GM13977 (cell line): ENCODE data around the gene RBP2.

Source experiments
- DNase-seq: peaks from one replicate; pipeline ENCODE4 v3.0.0; 2012; ENCODE audit warnings: low spot score
- in situ Hi-C: fragments of 300-500 bp; cut with MboI; formaldehyde crosslinking; loops from one replicate; pipeline ENCODE4 v1.12.0; 2022; ENCODE audit warnings: low sequenced_read_pairs, low pct_unique_long_range_greater_than_20kb, mixed read lengths, inconsistent platforms; ENCODE audit not compliant: unreplicated experiment
- TF ChIP-seq, protein P1 (sequence below): IDR thresholded peaks from 2 replicates; pipeline ENCODE4 v1.5.1; 2012; ENCODE audit warnings: mild to moderate bottlenecking, control low read depth; ENCODE audit not compliant: insufficient read depth; ENCODE audit errors: extremely low read depth, missing control alignments

RBP2 gene

DNA sequence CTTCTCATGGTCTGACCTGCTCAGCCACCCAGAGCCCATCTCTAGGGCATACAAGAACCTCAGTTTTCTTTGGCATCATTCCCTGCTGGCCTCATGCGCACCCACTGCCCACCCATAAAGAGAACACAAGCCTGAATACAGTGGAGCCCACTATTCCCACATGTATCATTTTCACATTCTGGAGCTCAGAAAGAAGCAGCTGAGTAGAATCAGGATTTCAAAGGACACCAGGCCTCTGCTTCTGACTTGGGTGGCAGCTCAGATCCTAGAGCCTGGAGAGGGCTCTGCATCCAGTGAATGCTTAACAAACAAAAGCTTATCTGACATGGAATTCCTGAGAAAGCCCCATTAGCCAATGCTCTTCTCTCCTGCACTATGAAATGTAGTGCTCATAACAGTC, 34.7 kb downstream of the RBP2 start:
- no peak for DNase-seq
- in situ Hi-C loops = no loop called here
- TF ChIP-seq, protein P1, sequence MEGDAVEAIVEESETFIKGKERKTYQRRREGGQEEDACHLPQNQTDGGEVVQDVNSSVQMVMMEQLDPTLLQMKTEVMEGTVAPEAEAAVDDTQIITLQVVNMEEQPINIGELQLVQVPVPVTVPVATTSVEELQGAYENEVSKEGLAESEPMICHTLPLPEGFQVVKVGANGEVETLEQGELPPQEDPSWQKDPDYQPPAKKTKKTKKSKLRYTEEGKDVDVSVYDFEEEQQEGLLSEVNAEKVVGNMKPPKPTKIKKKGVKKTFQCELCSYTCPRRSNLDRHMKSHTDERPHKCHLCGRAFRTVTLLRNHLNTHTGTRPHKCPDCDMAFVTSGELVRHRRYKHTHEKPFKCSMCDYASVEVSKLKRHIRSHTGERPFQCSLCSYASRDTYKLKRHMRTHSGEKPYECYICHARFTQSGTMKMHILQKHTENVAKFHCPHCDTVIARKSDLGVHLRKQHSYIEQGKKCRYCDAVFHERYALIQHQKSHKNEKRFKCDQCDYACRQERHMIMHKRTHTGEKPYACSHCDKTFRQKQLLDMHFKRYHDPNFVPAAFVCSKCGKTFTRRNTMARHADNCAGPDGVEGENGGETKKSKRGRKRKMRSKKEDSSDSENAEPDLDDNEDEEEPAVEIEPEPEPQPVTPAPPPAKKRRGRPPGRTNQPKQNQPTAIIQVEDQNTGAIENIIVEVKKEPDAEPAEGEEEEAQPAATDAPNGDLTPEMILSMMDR = no peak

DNA sequence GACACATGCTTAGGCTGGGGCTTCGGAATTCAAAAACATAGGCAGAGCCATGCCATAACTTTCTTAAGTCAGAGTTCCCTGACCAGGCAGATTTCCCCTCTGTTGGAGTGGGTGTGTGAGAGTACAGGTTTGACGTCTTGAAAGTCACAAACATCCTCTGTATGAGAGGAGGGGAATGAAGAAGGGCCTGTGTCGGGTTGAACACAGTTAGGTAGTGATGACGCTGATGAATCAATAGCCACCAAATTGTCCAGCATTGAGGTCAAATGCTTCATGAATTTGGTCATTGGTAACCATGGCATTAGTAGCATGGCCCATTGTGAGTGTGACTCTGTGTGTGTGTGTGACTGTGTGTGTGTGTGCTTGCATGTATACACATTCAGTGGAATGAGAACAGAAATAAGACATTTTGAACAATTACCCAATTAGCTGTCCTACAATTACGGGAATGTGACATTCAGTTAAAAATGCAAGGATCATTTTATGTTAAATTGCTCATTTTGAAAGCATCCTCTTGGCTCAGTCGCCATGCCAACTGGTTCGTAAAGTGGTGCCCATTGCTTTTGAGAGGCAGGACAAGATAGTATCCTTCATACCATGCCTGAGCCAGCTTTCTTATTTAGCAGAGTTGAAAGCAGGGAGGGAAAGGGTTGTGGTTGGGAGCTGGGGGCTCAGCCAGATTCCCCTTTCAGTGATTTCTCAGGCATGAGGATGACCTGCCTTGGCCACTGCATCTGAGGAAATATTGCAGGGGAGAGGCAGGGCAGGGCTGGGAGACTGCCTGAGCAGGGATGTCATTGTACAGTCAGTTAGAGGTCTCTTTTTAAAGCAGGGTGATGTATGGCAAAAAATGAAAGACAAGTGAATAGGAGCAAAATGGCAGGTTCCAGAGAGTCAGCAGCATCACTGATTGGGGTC, 35.4 kb downstream of the RBP2 start:
- no peak for DNase-seq
- in situ Hi-C loops = no loop called here
- TF ChIP-seq, protein P1 = no peak

DNA sequence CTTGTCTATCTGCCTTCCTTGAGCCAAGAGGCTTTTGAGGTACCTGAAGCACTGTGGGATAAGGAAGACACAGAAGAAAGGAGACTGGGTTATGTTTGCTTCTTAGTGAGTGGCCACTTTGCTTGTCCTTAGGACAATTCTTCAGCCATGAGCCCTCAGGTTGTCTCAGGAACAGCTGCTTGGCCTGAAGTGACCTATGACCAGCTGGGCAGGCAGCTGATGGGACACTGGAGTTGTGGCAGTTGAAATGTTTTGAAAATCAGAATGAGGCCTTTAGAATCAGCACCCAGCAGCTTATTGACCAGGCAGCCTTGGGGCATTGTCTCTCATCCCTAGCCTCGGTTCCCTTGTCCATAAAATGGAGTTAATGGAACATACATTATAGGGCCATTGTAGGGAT, 37.0 kb downstream of the RBP2 start:
- in situ Hi-C loops = no loop called here
- DNase-seq = no peak
- TF ChIP-seq, protein P1 = no peak

DNA sequence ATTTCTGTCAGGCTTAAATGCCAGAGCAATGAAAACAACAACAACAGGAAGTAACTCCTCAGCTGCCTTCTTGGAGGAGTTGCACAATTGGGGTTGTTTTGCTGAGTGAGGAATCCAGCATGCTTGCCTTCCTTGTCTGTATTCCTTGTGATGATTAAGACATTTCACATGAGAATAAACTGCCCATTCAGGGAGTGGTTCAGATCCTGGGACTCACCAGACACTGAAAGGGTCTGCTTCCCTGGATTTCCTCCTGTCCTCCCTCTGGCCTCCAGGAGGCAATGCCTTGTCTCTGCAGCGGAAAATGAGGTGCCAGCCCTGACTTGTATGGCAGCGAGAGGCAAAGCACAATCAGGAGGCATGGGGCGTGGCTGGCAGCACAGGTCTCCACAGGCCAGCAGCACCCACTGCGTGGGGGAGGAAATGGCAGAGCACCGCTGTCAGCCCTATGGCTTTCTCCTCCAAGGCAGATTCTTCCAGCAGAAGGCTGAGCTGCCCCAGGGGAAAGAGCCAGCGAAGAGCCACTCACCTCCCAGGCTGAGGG, 41.5 kb downstream of the RBP2 start:
- no peak for DNase-seq
- TF ChIP-seq, protein P1 = no peak
- in situ Hi-C loops = no loop called here

DNA sequence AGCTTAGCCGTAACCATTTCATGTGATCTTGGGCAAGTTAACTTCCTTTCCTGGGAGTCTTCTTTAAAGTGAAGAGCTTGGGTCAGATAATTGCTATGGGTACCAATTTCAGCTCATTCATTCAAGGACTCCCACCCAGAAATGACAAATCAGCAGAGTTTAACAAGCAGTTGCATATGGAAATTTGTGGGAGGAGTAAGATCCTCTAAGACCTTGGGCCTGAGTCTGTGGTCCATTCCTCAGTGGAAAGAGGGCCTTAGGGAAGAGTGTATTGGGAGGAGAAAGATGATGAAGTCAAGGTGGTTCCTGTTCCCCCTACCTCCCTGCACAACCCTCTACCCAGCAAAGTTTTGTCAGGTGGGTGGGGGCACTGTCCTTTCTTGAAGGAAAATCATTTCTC, 42.1 kb downstream of the RBP2 start:
- in situ Hi-C loops = no loop called here
- TF ChIP-seq, protein P1 = no peak
- no peak for DNase-seq

DNA sequence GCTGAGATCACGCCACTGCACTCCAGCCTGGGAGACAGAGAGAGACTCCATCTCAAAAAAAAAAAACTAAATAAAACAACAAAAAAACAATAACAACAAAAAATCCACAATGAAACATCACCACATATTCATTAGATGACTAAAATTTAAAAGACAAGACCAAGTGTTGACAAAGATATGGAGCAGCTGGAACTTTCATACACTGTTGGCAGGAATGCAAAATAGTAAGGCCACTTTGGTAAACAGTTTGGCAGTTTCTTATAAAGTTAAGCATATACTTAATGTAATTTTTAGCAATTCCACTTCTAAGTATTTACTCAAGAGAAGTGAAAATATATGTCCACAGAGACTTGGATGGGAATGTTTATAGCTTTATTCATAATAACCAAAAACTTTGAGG, 43.2 kb downstream of the RBP2 start:
- in situ Hi-C loops = no loop called here
- no peak for DNase-seq
- TF ChIP-seq, protein P1 = no peak
